AG08396 (cell line): ENCODE data around the gene HOXB2.
A peak's percentile ranks its signal among the peaks of the same experiment; 100 is the strongest.

ENCODE experiments used
- DNase-seq: peaks from one replicate; pipeline ENCODE4 v3.0.0; 2012; ENCODE audit warnings: low spot score, mixed read lengths

The HOXB2 gene

GRCh38 chr17:48545022-48545375 lies at the start of gene HOXB2:
TSS of gene HOXB2 (minus strand) at chr17:48545109. CDS start at chr17:48544911, 198 bp downstream.
- DNase-seq, result no peak

GRCh38 chr17:48593840-48594537 lies 49.1 kb upstream of the HOXB2 start:
- peak; percentile 91 for DNase-seq

- DNase-seq, result no peak
Observed at GRCh38 chr17:48593126-48593829, 48.4 kb upstream of the HOXB2 start, which contains the start of gene HOXB5. TSS of gene HOXB5 (minus strand) at chr17:48593779. CDS start at chr17:48593682, 97 bp downstream.

GRCh38 chr17:48592577-48592976 lies 47.7 kb upstream of the HOXB2 start:
- DNase-seq, result no peak

GRCh38 chr17:48592057-48592514 lies 47.2 kb upstream of the HOXB2 start:
- no peak for DNase-seq

- DNase-seq, result no peak
Observed at GRCh38 chr17:48591255-48592056, 46.5 kb upstream of the HOXB2 start.

- no peak for DNase-seq
Observed at GRCh38 chr17:48590607-48591161, 45.8 kb upstream of the HOXB2 start.

- peak; percentile 42 for DNase-seq
Observed at GRCh38 chr17:48589831-48590606, 45.1 kb upstream of the HOXB2 start, which contains the start of gene HOXB3. TSS of gene HOXB3 (minus strand) at chr17:48590241. CDS start at chr17:48552474, 37,767 bp downstream.

GRCh38 chr17:48589060-48589830 lies 44.3 kb upstream of the HOXB2 start:
- no peak for DNase-seq

GRCh38 chr17:48588528-48588927 lies 43.6 kb upstream of the HOXB2 start:
- no peak for DNase-seq

- no peak for DNase-seq
Observed at GRCh38 chr17:48588074-48588415, 43.1 kb upstream of the HOXB2 start.

- peak; percentile 47 for DNase-seq
Observed at GRCh38 chr17:48587276-48588073, 42.6 kb upstream of the HOXB2 start.

- no peak for DNase-seq
Observed at GRCh38 chr17:48586355-48587258, 41.7 kb upstream of the HOXB2 start.

GRCh38 chr17:48584223-48584741 lies 39.4 kb upstream of the HOXB2 start:
- no peak for DNase-seq

- no peak for DNase-seq
Observed at GRCh38 chr17:48583708-48584222, 38.9 kb upstream of the HOXB2 start.

GRCh38 chr17:48582750-48583069 lies 37.8 kb upstream of the HOXB2 start:
- DNase-seq, result no peak

GRCh38 chr17:48579760-48580554 lies 35.0 kb upstream of the HOXB2 start:
- no peak for DNase-seq

- DNase-seq, result no peak
Observed at GRCh38 chr17:48579471-48579759, 34.5 kb upstream of the HOXB2 start.
